Measurements from ENCODE around the gene PMAIP1. TPM values are rescaled to one million over a fixed set of nuclear protein-coding genes. Genes with fewer than 3 reads are reported as not detected.

The PMAIP1 gene
- total and polyA plus RNA-seq, 4 donors = 1.1 to 1.9 (median 1.3) TPM

DNA sequence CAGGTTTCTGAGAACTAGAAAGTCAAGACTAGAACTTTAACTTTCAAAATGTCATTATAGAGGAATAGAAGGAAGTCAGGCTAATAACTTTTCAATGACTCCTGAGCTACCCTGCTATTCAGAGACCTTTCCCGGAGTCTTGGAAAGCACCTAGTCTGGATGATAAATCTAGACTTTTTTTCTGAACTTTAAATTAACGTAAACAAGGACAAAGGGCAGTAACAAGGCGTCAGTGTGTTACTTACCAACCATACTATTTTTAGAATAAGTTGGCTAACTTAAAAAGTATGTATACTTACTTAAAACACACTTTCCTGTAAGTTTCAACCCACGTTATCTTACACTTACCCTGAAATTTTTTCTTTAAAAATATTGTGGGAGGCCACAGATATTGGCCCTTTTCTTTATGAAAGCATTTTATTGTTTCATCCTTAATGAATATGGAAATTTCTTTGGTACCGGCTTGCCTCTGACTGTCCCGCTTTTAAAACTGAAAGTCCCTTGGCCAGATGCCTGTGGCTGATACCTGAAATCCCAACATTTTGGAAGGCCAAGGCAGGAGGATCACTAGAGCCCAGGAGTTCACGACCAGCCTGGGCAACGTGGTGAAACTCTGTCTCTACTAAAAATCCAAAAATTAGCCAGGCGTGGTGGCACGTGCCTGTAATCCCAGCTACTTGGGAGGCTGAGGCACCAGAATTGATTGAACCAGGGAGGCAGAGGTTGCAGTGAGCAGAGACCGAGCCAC is 9.7 kb downstream of the PMAIP1 start:
- Histone ChIP-seq H3K4me3 (ENCODE audit: low read depth, low read length) (no peak overlapping the region), H3K9me3 (ENCODE audit: control insufficient read depth, insufficient read depth, low read length) (no peaks in the 10 kb centered on the region), H3K27ac (ENCODE audit: low read depth, low read length) (no peak overlapping the region), H3K36me3 (ENCODE audit: control insufficient read depth, insufficient read depth, low read length) (no peaks in the 10 kb centered on the region), H3K4me1 (ENCODE audit: control insufficient read depth, insufficient read depth, low read length) (no peaks in the 10 kb centered on the region), H3K27me3 (ENCODE audit: control insufficient read depth, insufficient read depth, low read length) (peaks cover 32% of the 10 kb centered on the region)
- WGBS (ENCODE audit: insufficient coverage) = 81% methylated on average over 5 of the region's 11 CpGs
- no peak for DNase-seq (ENCODE audit: low read depth in 4 of 6, low spot score in 6 of 6)

DNA sequence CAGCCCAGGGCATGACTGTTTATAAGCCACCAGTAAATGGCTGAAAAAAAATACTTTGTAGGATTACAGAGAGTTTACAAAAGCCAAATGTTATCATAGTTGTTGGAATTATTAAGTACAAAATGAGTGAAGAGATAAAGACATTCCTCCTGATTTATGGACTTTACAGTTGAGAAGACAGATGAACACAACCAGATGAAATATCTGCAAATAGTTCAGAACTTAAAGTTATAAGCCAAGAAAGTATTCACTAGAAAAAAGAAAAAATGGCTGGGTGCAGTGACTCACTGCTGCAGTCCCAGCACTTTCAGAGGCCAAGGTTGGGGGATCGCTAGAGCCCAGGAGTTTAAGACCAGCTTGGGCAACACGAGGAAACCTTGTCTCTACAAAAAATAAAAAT is 11.2 kb downstream of the PMAIP1 start:
- Histone ChIP-seq H3K27me3 (ENCODE audit: control insufficient read depth, insufficient read depth, low read length) (peaks cover 22% of the 10 kb centered on the region), H3K27ac (ENCODE audit: low read depth, low read length) (no peak overlapping the region), H3K4me3 (ENCODE audit: low read depth, low read length) (no peak overlapping the region), H3K36me3 (ENCODE audit: control insufficient read depth, insufficient read depth, low read length) (no peaks in the 10 kb centered on the region), H3K4me1 (ENCODE audit: control insufficient read depth, insufficient read depth, low read length) (no peaks in the 10 kb centered on the region), H3K9me3 (ENCODE audit: control insufficient read depth, insufficient read depth, low read length) (no peaks in the 10 kb centered on the region)
- WGBS (ENCODE audit: insufficient coverage) = no CpG with 5 or more reads among the region's 2 CpGs
- no peak for DNase-seq (ENCODE audit: low read depth in 4 of 6, low spot score in 6 of 6)

DNA sequence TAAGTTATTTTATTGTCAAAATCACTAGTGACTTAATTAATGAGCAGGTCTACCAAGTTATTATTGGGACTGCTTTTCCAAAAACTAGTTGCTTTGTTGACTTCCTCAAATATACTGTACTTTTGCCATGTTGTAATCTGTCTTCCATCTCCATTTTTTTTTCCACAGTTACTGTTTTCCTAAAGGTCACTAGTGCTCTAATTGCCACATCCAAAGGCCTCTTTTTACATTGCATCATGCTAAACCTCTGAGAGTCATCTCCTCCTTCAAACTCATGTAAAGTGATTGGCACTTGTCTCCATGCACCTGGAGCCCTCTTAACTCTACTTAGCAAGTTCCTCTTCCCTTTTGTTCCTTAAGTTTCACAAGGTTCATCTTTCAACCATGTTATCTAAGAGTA is 11.8 kb downstream of the PMAIP1 start:
- Histone ChIP-seq H3K4me1 (ENCODE audit: control insufficient read depth, insufficient read depth, low read length) (no peaks in the 10 kb centered on the region), H3K27me3 (ENCODE audit: control insufficient read depth, insufficient read depth, low read length) (peaks cover 19% of the 10 kb centered on the region), H3K9me3 (ENCODE audit: control insufficient read depth, insufficient read depth, low read length) (no peaks in the 10 kb centered on the region), H3K36me3 (ENCODE audit: control insufficient read depth, insufficient read depth, low read length) (no peaks in the 10 kb centered on the region), H3K4me3 (ENCODE audit: low read depth, low read length) (no peak overlapping the region), H3K27ac (ENCODE audit: low read depth, low read length) (no peak overlapping the region)
- no peak for DNase-seq (ENCODE audit: low read depth in 4 of 6, low spot score in 6 of 6)

DNA sequence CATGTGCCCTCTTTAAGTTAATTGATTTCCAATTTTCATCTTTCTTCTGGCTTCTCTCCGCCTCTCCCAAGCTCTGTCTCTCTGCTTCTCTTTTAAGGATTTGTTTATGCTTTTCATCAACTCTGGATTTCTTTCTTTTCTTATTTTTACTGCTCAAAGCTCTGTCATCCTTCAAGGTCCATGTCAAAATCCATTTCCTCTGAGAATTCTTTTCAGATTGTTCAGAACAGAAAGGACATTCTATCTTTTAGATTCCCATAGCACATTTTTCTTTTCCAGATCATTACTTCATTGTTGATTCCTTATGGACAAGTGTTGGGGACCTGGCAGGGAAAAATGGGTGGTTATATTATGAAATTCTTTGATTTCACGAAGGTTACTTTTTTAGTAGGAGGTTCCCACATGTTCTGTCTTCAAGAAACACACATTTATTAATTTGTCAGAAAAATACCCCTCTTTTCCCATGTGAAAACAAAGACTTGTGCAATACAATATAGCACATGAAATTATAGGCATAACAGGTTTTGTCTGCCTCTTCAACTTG is 12.3 kb downstream of the PMAIP1 start:
- H3K9me3 ChIP-seq (ENCODE audit: control insufficient read depth, insufficient read depth, low read length) = no peaks in the 10 kb centered on the region
- H3K4me1 ChIP-seq (ENCODE audit: control insufficient read depth, insufficient read depth, low read length) = no peaks in the 10 kb centered on the region
- peaks cover 16% of the 10 kb centered on the region for H3K27me3 ChIP-seq (ENCODE audit: control insufficient read depth, insufficient read depth, low read length)
- H3K4me3 ChIP-seq (ENCODE audit: low read depth, low read length) = no peak overlapping the region
- no peak overlapping the region for H3K27ac ChIP-seq (ENCODE audit: low read depth, low read length)
- no peaks in the 10 kb centered on the region for H3K36me3 ChIP-seq (ENCODE audit: control insufficient read depth, insufficient read depth, low read length)
- WGBS (ENCODE audit: insufficient coverage) = 100% methylated on average over 1 of the region's 2 CpGs
- DNase-seq (ENCODE audit: low read depth in 4 of 6, low spot score in 6 of 6) = no peak

DNA sequence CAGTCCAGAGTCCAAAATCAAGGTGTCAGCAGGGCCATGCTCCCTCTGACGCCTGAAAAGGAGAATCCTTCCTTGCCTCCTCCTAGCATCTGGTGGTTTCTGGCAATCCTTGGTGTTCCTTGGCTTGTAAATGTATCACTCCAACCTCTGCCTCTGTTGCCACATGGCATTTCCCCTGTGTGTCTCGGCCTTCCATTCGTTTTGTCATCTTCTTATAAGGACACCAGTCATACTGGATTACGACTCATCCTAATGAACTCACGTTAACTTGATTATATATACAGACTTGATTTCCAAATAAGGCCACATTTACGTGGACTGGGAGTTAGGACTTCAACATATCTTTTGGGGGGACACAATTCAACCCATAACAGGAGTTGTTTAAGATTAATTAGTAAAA is 15.8 kb downstream of the PMAIP1 start:
- DNase-seq (ENCODE audit: low read depth in 4 of 6, low spot score in 6 of 6) = no peak
- Histone ChIP-seq H3K27ac (ENCODE audit: low read depth, low read length) (no peak overlapping the region), H3K27me3 (ENCODE audit: control insufficient read depth, insufficient read depth, low read length) (no peaks in the 10 kb centered on the region), H3K4me3 (ENCODE audit: low read depth, low read length) (no peak overlapping the region), H3K36me3 (ENCODE audit: control insufficient read depth, insufficient read depth, low read length) (no peaks in the 10 kb centered on the region), H3K9me3 (ENCODE audit: control insufficient read depth, insufficient read depth, low read length) (no peaks in the 10 kb centered on the region), H3K4me1 (ENCODE audit: control insufficient read depth, insufficient read depth, low read length) (no peaks in the 10 kb centered on the region)
- WGBS (ENCODE audit: insufficient coverage) = 97% methylated on average over 4 of the region's 6 CpGs

DNA sequence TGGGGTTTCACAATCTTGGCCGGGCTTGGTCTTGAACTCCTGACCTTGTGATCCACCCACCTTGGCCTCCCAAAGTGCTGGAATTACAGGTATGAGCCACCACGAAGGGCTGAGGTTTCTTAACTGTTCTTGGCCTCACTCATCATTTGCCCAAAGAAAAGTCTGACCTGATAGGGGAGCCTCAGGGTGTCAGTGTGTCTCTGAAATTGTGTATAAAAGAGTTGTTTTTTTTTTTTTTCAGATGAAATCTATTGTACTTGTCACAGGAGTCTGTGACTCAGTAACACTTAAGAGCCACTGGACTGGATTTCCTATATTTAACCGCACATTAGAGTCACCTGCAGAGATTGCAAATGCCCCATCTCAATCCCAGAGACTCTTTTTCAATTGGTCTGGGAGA is 16.9 kb downstream of the PMAIP1 start:
- Histone ChIP-seq H3K36me3 (ENCODE audit: control insufficient read depth, insufficient read depth, low read length) (no peaks in the 10 kb centered on the region), H3K27me3 (ENCODE audit: control insufficient read depth, insufficient read depth, low read length) (no peaks in the 10 kb centered on the region), H3K9me3 (ENCODE audit: control insufficient read depth, insufficient read depth, low read length) (no peaks in the 10 kb centered on the region), H3K4me3 (ENCODE audit: low read depth, low read length) (no peak overlapping the region), H3K4me1 (ENCODE audit: control insufficient read depth, insufficient read depth, low read length) (no peaks in the 10 kb centered on the region), H3K27ac (ENCODE audit: low read depth, low read length) (no peak overlapping the region)
- DNase-seq (ENCODE audit: low read depth in 4 of 6, low spot score in 6 of 6) = no peak
- 80% methylated on average over 2 of the region's 3 CpGs for WGBS (ENCODE audit: insufficient coverage)

DNA sequence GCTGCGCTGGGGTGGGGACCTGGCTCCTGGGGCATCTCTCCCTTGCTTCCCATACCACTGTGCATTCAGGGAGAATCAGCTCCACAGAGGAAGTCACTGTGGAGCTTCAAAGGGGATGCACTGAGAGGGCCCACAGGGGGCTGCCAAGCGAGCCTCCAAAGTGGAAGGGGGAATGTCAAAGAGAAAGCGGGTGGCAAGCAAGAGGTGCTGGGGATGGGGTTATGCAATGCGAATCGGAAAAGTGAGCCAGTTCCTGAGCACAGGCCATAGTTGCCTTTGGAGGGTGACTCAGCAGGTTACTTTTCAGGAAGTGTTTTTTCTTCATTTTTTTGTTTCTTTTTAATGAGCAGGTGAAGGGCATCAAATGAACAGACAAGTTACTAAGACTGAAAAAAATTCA is 17.6 kb downstream of the PMAIP1 start:
- no peaks in the 10 kb centered on the region for H3K27me3 ChIP-seq (ENCODE audit: control insufficient read depth, insufficient read depth, low read length)
- WGBS (ENCODE audit: insufficient coverage) = 89% methylated on average over 5 of the region's 5 CpGs
- no peak overlapping the region for H3K27ac ChIP-seq (ENCODE audit: low read depth, low read length)
- H3K9me3 ChIP-seq (ENCODE audit: control insufficient read depth, insufficient read depth, low read length) = no peaks in the 10 kb centered on the region
- no peak overlapping the region for H3K4me3 ChIP-seq (ENCODE audit: low read depth, low read length)
- DNase-seq (ENCODE audit: low read depth in 4 of 6, low spot score in 6 of 6) = no peak
- H3K36me3 ChIP-seq (ENCODE audit: control insufficient read depth, insufficient read depth, low read length) = no peaks in the 10 kb centered on the region
- no peaks in the 10 kb centered on the region for H3K4me1 ChIP-seq (ENCODE audit: control insufficient read depth, insufficient read depth, low read length)

DNA sequence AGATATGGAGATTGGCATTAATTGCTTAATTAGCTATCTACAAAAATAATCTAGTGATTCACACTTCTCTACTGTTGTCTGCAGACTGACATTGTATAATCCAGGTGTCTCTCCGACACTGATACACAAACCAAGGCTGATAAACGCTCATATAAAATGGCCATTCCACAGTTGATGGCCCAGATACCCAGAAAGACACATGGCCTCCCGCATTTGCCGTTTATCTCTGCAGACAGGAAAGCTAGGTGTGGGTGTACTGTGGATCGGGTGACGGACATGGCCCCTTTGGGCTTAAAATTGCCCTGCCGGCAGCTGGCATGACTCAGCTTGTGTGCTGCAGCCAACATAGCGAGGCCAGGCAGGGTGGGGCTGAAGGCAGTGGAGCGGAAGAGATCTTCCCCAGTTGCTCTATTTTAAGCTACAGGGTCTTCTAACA is 18.5 kb downstream of the PMAIP1 start:
- Histone ChIP-seq H3K4me1 (ENCODE audit: control insufficient read depth, insufficient read depth, low read length) (no peaks in the 10 kb centered on the region), H3K27ac (ENCODE audit: low read depth, low read length) (no peak overlapping the region), H3K36me3 (ENCODE audit: control insufficient read depth, insufficient read depth, low read length) (no peaks in the 10 kb centered on the region), H3K9me3 (ENCODE audit: control insufficient read depth, insufficient read depth, low read length) (no peaks in the 10 kb centered on the region), H3K27me3 (ENCODE audit: control insufficient read depth, insufficient read depth, low read length) (no peaks in the 10 kb centered on the region), H3K4me3 (ENCODE audit: low read depth, low read length) (no peak overlapping the region)
- 80% methylated on average over 7 of the region's 9 CpGs for WGBS (ENCODE audit: insufficient coverage)
- no peak for DNase-seq (ENCODE audit: low read depth in 4 of 6, low spot score in 6 of 6)

DNA sequence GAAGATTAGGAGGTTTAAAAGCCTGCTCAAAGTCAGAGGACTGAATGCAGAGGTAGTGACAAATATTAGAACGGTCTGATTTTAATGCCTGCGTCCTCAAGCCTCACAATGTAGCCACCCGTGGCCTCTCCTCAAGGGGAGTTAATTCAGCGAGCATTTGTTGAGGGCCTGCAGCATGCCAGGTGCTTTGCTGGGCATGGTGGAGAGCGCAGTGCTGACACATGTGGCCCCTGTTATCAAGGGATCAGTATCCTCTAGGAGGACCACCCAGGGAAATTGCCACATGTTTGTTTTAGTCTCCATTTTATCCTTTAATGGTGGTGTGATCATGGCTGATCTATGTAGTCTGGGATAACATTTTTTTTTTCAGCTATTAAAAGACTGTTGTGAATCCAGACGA is 19.2 kb downstream of the PMAIP1 start:
- Histone ChIP-seq H3K36me3 (ENCODE audit: control insufficient read depth, insufficient read depth, low read length) (no peaks in the 10 kb centered on the region), H3K27ac (ENCODE audit: low read depth, low read length) (no peak overlapping the region), H3K4me3 (ENCODE audit: low read depth, low read length) (no peak overlapping the region), H3K27me3 (ENCODE audit: control insufficient read depth, insufficient read depth, low read length) (no peaks in the 10 kb centered on the region), H3K4me1 (ENCODE audit: control insufficient read depth, insufficient read depth, low read length) (no peaks in the 10 kb centered on the region), H3K9me3 (ENCODE audit: control insufficient read depth, insufficient read depth, low read length) (no peaks in the 10 kb centered on the region)
- 91% methylated on average over 6 of the region's 6 CpGs for WGBS (ENCODE audit: insufficient coverage)
- no peak for DNase-seq (ENCODE audit: low read depth in 4 of 6, low spot score in 6 of 6)

DNA sequence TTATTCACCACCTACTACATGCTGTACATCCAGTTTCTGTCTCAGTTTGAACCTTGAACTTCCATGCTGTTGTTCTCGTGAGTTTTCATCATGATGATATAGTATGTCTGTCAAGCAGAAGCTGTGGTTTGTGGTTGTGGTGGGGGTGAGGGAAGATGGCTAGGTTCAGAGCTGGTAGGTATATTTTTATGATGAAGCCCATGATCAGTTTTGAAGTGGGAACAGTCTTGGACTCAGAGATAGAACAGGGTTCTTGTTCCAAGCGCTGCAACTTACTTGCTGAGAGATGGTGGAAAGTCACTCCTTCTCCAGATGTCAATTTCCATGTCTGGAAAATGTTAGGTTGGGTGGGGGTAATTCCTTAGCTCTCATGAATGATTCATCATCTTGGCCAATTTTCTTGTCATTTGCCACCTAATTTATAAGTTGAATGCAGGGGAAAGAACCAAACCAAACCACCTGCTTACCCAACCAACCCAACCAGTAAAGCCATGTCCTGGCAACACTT is 21.6 kb downstream of the PMAIP1 start:
- 100% methylated on average over 1 of the region's 2 CpGs for WGBS (ENCODE audit: insufficient coverage)
- no peak overlapping the region for H3K27ac ChIP-seq (ENCODE audit: low read depth, low read length)
- no peak for DNase-seq (ENCODE audit: low read depth in 4 of 6, low spot score in 6 of 6)

More for the DNA sequence above, 21.6 kb downstream of the PMAIP1 start:
- Histone ChIP-seq H3K4me1 (ENCODE audit: control insufficient read depth, insufficient read depth, low read length) (no peaks in the 10 kb centered on the region), H3K27me3 (ENCODE audit: control insufficient read depth, insufficient read depth, low read length) (no peaks in the 10 kb centered on the region), H3K9me3 (ENCODE audit: control insufficient read depth, insufficient read depth, low read length) (no peaks in the 10 kb centered on the region), H3K4me3 (ENCODE audit: low read depth, low read length) (no peak overlapping the region), H3K36me3 (ENCODE audit: control insufficient read depth, insufficient read depth, low read length) (no peaks in the 10 kb centered on the region)
